Measurements from ENCODE around the gene FOXN1. TPM values are rescaled to one million over a fixed set of nuclear protein-coding genes. Genes with fewer than 3 reads are reported as not detected.

Gene FOXN1
- total RNA-seq, 1 donor from 2014 or later: not detected

GRCh38 chr17:28514561-28515002 is 8.4 kb downstream of the FOXN1 start:
- no peak overlapping the region for H3K4me3 Mint-ChIP-seq
- H3K27ac Mint-ChIP-seq: no peak overlapping the region
- Histone ChIP-seq H3K4me2 (no peak overlapping the region), H3K79me2 (ENCODE audit: low read depth) (no peaks in the 10 kb centered on the region), H3F3A (ENCODE audit: low read depth) (no peaks in the 10 kb centered on the region), H4K20me1 (ENCODE audit: low read depth) (no peaks in the 10 kb centered on the region), H2AFZ (replicated peaks) (no peak overlapping the region), H3K27ac (no peak overlapping the region), H3K9me3 (ENCODE audit: low read depth) (no peaks in the 10 kb centered on the region), H3K4me3 (no peak overlapping the region), H3K9ac (no peak overlapping the region), H3K27me3 (no peaks in the 10 kb centered on the region), H3K4me1 (no peaks in the 10 kb centered on the region), H3K36me3 (no peaks in the 10 kb centered on the region)
- H3K4me1 Mint-ChIP-seq: peaks cover 3% of the 10 kb centered on the region
- H3K9me3 Mint-ChIP-seq: peaks cover 9% of the 10 kb centered on the region
- no peaks in the 10 kb centered on the region for H3K36me3 Mint-ChIP-seq
- peaks cover 14% of the 10 kb centered on the region for H3K27me3 Mint-ChIP-seq (ENCODE audit: insufficient read depth, low read depth)
- TF ChIP-seq, protein P1, sequence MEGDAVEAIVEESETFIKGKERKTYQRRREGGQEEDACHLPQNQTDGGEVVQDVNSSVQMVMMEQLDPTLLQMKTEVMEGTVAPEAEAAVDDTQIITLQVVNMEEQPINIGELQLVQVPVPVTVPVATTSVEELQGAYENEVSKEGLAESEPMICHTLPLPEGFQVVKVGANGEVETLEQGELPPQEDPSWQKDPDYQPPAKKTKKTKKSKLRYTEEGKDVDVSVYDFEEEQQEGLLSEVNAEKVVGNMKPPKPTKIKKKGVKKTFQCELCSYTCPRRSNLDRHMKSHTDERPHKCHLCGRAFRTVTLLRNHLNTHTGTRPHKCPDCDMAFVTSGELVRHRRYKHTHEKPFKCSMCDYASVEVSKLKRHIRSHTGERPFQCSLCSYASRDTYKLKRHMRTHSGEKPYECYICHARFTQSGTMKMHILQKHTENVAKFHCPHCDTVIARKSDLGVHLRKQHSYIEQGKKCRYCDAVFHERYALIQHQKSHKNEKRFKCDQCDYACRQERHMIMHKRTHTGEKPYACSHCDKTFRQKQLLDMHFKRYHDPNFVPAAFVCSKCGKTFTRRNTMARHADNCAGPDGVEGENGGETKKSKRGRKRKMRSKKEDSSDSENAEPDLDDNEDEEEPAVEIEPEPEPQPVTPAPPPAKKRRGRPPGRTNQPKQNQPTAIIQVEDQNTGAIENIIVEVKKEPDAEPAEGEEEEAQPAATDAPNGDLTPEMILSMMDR (IDR thresholded peaks at IDR 0.05): no peak
- no peak for TF ChIP-seq EZH2 (IDR thresholded peaks at IDR 0.05)
- no peak for TF ChIP-seq EZH2phosphoT487 (IDR thresholded peaks at IDR 0.05)
- no peak for DNase-seq (ENCODE audit: low spot score)

DNA sequence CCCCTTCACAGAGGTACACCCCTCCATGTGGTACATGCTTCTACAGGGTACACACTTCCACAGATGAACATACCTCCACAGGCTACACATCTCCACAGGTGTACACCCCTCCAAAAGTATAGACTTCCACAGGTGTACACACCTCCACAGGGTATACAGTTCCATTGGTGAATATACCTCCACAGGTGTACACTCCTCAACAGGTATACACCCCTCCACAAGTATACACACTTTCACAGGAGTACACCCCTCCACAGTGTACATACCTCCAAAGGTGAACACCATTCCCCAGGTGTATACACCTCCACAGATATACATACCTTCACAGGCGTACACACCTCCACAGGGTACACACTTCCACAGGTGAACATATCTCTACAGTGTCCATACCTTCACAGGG is 9.4 kb downstream of the FOXN1 start:
- Histone ChIP-seq H2AFZ (replicated peaks) (no peak overlapping the region), H3K9me3 (ENCODE audit: low read depth) (no peaks in the 10 kb centered on the region), H3F3A (ENCODE audit: low read depth) (no peaks in the 10 kb centered on the region), H3K9ac (no peak overlapping the region), H3K27me3 (no peaks in the 10 kb centered on the region), H3K4me1 (no peaks in the 10 kb centered on the region), H3K4me3 (no peak overlapping the region), H4K20me1 (ENCODE audit: low read depth) (no peaks in the 10 kb centered on the region), H3K79me2 (ENCODE audit: low read depth) (no peaks in the 10 kb centered on the region), H3K36me3 (no peaks in the 10 kb centered on the region), H3K27ac (no peak overlapping the region), H3K4me2 (no peak overlapping the region)
- TF ChIP-seq, protein P1 (IDR thresholded peaks at IDR 0.05): no peak
- TF ChIP-seq EZH2phosphoT487 (IDR thresholded peaks at IDR 0.05) (no peak), EZH2 (IDR thresholded peaks at IDR 0.05) (no peak)
- no peak for DNase-seq (ENCODE audit: low spot score)
- Mint-ChIP-seq H3K27me3 (ENCODE audit: insufficient read depth, low read depth) (peaks cover 16% of the 10 kb centered on the region), H3K4me3 (no peak overlapping the region), H3K36me3 (no peaks in the 10 kb centered on the region), H3K9me3 (peaks cover 9% of the 10 kb centered on the region), H3K4me1 (peaks cover 2% of the 10 kb centered on the region), H3K27ac (no peak overlapping the region)

GRCh38 chr17:28518132-28518531 is 12.0 kb downstream of the FOXN1 start:
- peaks cover 14% of the 10 kb centered on the region for H3K4me1 ChIP-seq
- no peak overlapping the region for H3K4me3 Mint-ChIP-seq
- peaks cover 9% of the 10 kb centered on the region for H3K9me3 Mint-ChIP-seq
- peaks cover 17% of the 10 kb centered on the region for H3K27me3 Mint-ChIP-seq (ENCODE audit: insufficient read depth, low read depth)
- no peaks in the 10 kb centered on the region for H3K36me3 ChIP-seq
- TF ChIP-seq, protein P1 (IDR thresholded peaks at IDR 0.05): no peak
- TF ChIP-seq EZH2phosphoT487 (IDR thresholded peaks at IDR 0.05) (no peak), EZH2 (IDR thresholded peaks at IDR 0.05) (no peak)
- no peak overlapping the region for H2AFZ ChIP-seq (replicated peaks)
- no peaks in the 10 kb centered on the region for H3F3A ChIP-seq (ENCODE audit: low read depth)
- H3K27me3 ChIP-seq: no peaks in the 10 kb centered on the region
- H3K36me3 Mint-ChIP-seq: no peaks in the 10 kb centered on the region
- H3K27ac Mint-ChIP-seq: no peak overlapping the region
- H3K4me1 Mint-ChIP-seq: peaks cover 6% of the 10 kb centered on the region
- no peak overlapping the region for H3K4me3 ChIP-seq
- H3K9ac ChIP-seq: no peak overlapping the region
- H3K4me2 ChIP-seq: no peak overlapping the region
- no peaks in the 10 kb centered on the region for H3K9me3 ChIP-seq (ENCODE audit: low read depth)
- no peak for DNase-seq (ENCODE audit: low spot score)
- H4K20me1 ChIP-seq (ENCODE audit: low read depth): no peaks in the 10 kb centered on the region
- no peaks in the 10 kb centered on the region for H3K79me2 ChIP-seq (ENCODE audit: low read depth)
- H3K27ac ChIP-seq: no peak overlapping the region
